Measurements from ENCODE around the gene FGFR2. TPM values are rescaled to one million over a fixed set of nuclear protein-coding genes. Genes with fewer than 3 reads are reported as not detected.

Gene FGFR2
- total RNA-seq, 6 experiments from 2014 or later: not detected

- no peak for DNase-seq
- peaks cover 45% of the 10 kb centered on the region for H3K9me3 Mint-ChIP-seq
- H3K36me3 Mint-ChIP-seq (ENCODE audit: low read depth): no peaks in the 10 kb centered on the region
- H3K27ac Mint-ChIP-seq: no peak overlapping the region
- no peaks in the 10 kb centered on the region for H3K4me1 Mint-ChIP-seq (ENCODE audit: low read depth)
- TF ChIP-seq CTCF (IDR thresholded peaks at IDR 0.05): no peak
- no peak overlapping the region for H3K4me3 Mint-ChIP-seq
- H3K27me3 Mint-ChIP-seq (ENCODE audit: insufficient read depth): no peaks in the 10 kb centered on the region; the same call in 1 of the 2 replicates
Observed at GRCh38 chr10:121532292-121532864, 65.9 kb downstream of the FGFR2 start.

- no peaks in the 10 kb centered on the region; the same call in 1 of the 2 replicates for H3K27me3 Mint-ChIP-seq (ENCODE audit: insufficient read depth)
- no peaks in the 10 kb centered on the region for H3K36me3 Mint-ChIP-seq (ENCODE audit: low read depth)
- no peak for DNase-seq
- no peaks in the 10 kb centered on the region for H3K4me1 Mint-ChIP-seq (ENCODE audit: low read depth)
- no peak overlapping the region for H3K4me3 Mint-ChIP-seq
- no peak for TF ChIP-seq CTCF (IDR thresholded peaks at IDR 0.05)
- no peak overlapping the region for H3K27ac Mint-ChIP-seq
- peaks cover 45% of the 10 kb centered on the region for H3K9me3 Mint-ChIP-seq
Observed at GRCh38 chr10:121531830-121532178, 66.4 kb downstream of the FGFR2 start.

- peaks cover 43% of the 10 kb centered on the region for H3K9me3 Mint-ChIP-seq
- H3K27me3 Mint-ChIP-seq (ENCODE audit: insufficient read depth): no peaks in the 10 kb centered on the region; the same call in 1 of the 2 replicates
- DNase-seq: no peak
- H3K4me1 Mint-ChIP-seq (ENCODE audit: low read depth): no peaks in the 10 kb centered on the region
- H3K36me3 Mint-ChIP-seq (ENCODE audit: low read depth): no peaks in the 10 kb centered on the region
- no peak for TF ChIP-seq CTCF (IDR thresholded peaks at IDR 0.05)
- no peak overlapping the region for H3K27ac Mint-ChIP-seq
- no peak overlapping the region for H3K4me3 Mint-ChIP-seq
Observed at GRCh38 chr10:121531076-121531829, 67.0 kb downstream of the FGFR2 start.

- Mint-ChIP-seq H3K36me3 (ENCODE audit: low read depth) (no peaks in the 10 kb centered on the region), H3K27ac (no peak overlapping the region)
Observed at GRCh38 chr10:121530481-121531075, 67.7 kb downstream of the FGFR2 start.

GRCh38 chr10:121527690-121528089 is 70.6 kb downstream of the FGFR2 start:
- TF ChIP-seq CTCF (IDR thresholded peaks at IDR 0.05): no peak
- no peaks in the 10 kb centered on the region for H3K4me1 Mint-ChIP-seq (ENCODE audit: low read depth)
- H3K9me3 Mint-ChIP-seq: peaks cover 27% of the 10 kb centered on the region
- no peak overlapping the region for H3K27ac Mint-ChIP-seq
- no peak overlapping the region for H3K4me3 Mint-ChIP-seq
- DNase-seq: no peak
- no peaks in the 10 kb centered on the region for H3K36me3 Mint-ChIP-seq (ENCODE audit: low read depth)
- peaks cover 2% of the 10 kb centered on the region; the same call in 1 of the 2 replicates for H3K27me3 Mint-ChIP-seq (ENCODE audit: insufficient read depth)

More at GRCh38 chr10:121530481-121531075, 67.7 kb downstream of the FGFR2 start:
- Mint-ChIP-seq H3K27me3 (ENCODE audit: insufficient read depth) (peaks cover 2% of the 10 kb centered on the region; the same call in 1 of the 2 replicates), H3K4me1 (ENCODE audit: low read depth) (no peaks in the 10 kb centered on the region), H3K4me3 (no peak overlapping the region), H3K9me3 (peaks cover 42% of the 10 kb centered on the region)
- TF ChIP-seq CTCF (IDR thresholded peaks at IDR 0.05): no peak
- DNase-seq: no peak
